ENCODE data around the gene STIL. TPM values are rescaled to one million over a fixed set of nuclear protein-coding genes. Genes with fewer than 3 reads are reported as not detected.
"Not testable (repeated sequence)": the region's sequence is repeated elsewhere in the genome, so short reads cannot be mapped to it uniquely, and the experiment has no call there.

Gene STIL
- total RNA-seq, 1 donor from 2014 or later = 19.7 TPM

- Mint-ChIP-seq H3K27me3 (no peaks in the 10 kb centered on the region), H3K36me3 (no peaks in the 10 kb centered on the region)
- no peak for TF ChIP-seq CTCF (conservative IDR thresholded peaks at IDR 0.05)
Measured at GRCh38 chr1:47323599-47324031, 9.7 kb upstream of the STIL start.

GRCh38 chr1:47319968-47320367 is 6.0 kb upstream of the STIL start:
- H3K9me3 Mint-ChIP-seq; H3K36me3 Mint-ChIP-seq; H3K27me3 Mint-ChIP-seq; DNase-seq (ENCODE audit: extremely low spot score, unreplicated experiment); H3K4me1 Mint-ChIP-seq (ENCODE audit: unreplicated experiment); H3K27ac Mint-ChIP-seq; H3K4me3 Mint-ChIP-seq: not testable (repeated sequence)

More at GRCh38 chr1:47323599-47324031, 9.7 kb upstream of the STIL start:
- no peak overlapping the region for H3K4me3 Mint-ChIP-seq
- peaks cover 4% of the 10 kb centered on the region for H3K4me1 Mint-ChIP-seq (ENCODE audit: unreplicated experiment)
- no peak for DNase-seq (ENCODE audit: extremely low spot score, unreplicated experiment)
- H3K27ac Mint-ChIP-seq = peak overlapping the region; percentile 56
- H3K9me3 Mint-ChIP-seq = peaks cover 4% of the 10 kb centered on the region

- no peak for TF ChIP-seq CTCF (conservative IDR thresholded peaks at IDR 0.05)
- Mint-ChIP-seq H3K4me3 (no peak overlapping the region), H3K27me3 (peaks cover 3% of the 10 kb centered on the region), H3K36me3 (no peaks in the 10 kb centered on the region), H3K4me1 (ENCODE audit: unreplicated experiment) (peaks cover 6% of the 10 kb centered on the region), H3K9me3 (no peaks in the 10 kb centered on the region), H3K27ac (no peak overlapping the region)
- DNase-seq (ENCODE audit: extremely low spot score, unreplicated experiment) = no peak
Measured at GRCh38 chr1:47317841-47318240, 3.9 kb upstream of the STIL start.

- H3K27me3 Mint-ChIP-seq = peaks cover 3% of the 10 kb centered on the region
Measured at GRCh38 chr1:47309427-47309826, 4.5 kb downstream of the STIL start.

GRCh38 chr1:47302472-47302871 is 11.5 kb downstream of the STIL start:
- no peak for DNase-seq (ENCODE audit: extremely low spot score, unreplicated experiment)
- H3K36me3 Mint-ChIP-seq = peaks cover 16% of the 10 kb centered on the region
- no peak overlapping the region for H3K27ac Mint-ChIP-seq
- H3K4me1 Mint-ChIP-seq (ENCODE audit: unreplicated experiment) = no peaks in the 10 kb centered on the region
- H3K4me3 Mint-ChIP-seq = no peak overlapping the region
- no peaks in the 10 kb centered on the region for H3K9me3 Mint-ChIP-seq
- no peak for TF ChIP-seq CTCF (conservative IDR thresholded peaks at IDR 0.05)
- no peaks in the 10 kb centered on the region for H3K27me3 Mint-ChIP-seq

More at GRCh38 chr1:47309427-47309826, 4.5 kb downstream of the STIL start:
- Mint-ChIP-seq H3K36me3 (peaks cover 6% of the 10 kb centered on the region), H3K4me3 (no peak overlapping the region), H3K4me1 (ENCODE audit: unreplicated experiment) (peaks cover 9% of the 10 kb centered on the region), H3K27ac (no peak overlapping the region), H3K9me3 (no peaks in the 10 kb centered on the region)
- TF ChIP-seq CTCF (conservative IDR thresholded peaks at IDR 0.05) = no peak
- no peak for DNase-seq (ENCODE audit: extremely low spot score, unreplicated experiment)

- TF ChIP-seq CTCF (conservative IDR thresholded peaks at IDR 0.05) = no peak
- H3K9me3 Mint-ChIP-seq = no peaks in the 10 kb centered on the region
- DNase-seq (ENCODE audit: extremely low spot score, unreplicated experiment) = no peak
- no peaks in the 10 kb centered on the region for H3K27me3 Mint-ChIP-seq
- H3K36me3 Mint-ChIP-seq = peaks cover 16% of the 10 kb centered on the region
- no peak overlapping the region for H3K27ac Mint-ChIP-seq
- H3K4me1 Mint-ChIP-seq (ENCODE audit: unreplicated experiment) = no peaks in the 10 kb centered on the region
- H3K4me3 Mint-ChIP-seq = no peak overlapping the region
Measured at GRCh38 chr1:47298025-47298699, 15.8 kb downstream of the STIL start.

All from type B pancreatic cell (in vitro differentiated cells).